Measurements from ENCODE around the gene TBCB.
A peak's percentile ranks its signal among the peaks of the same experiment; 100 is the strongest.
"Not testable (repeated sequence)": the region's sequence is repeated elsewhere in the genome, so short reads cannot be mapped to it uniquely, and the experiment has no call there.

Gene TBCB

GRCh38 chr19:36152019-36152351, 36.7 kb downstream of the TBCB start:
- no peaks in the 10 kb centered on the region for H3K9me3 ChIP-seq (ENCODE audit: control insufficient read depth, insufficient read depth, low read depth, low read length)
- peaks cover 52% of the 10 kb centered on the region for H3K36me3 ChIP-seq (ENCODE audit: control insufficient read depth, insufficient read depth, low read length)
- H3K27me3 ChIP-seq (ENCODE audit: control insufficient read depth, insufficient read depth, low read length): no peaks in the 10 kb centered on the region
- peak overlapping the region; percentile 41; the same call in 1 of the 2 replicates for H3K4me3 ChIP-seq (ENCODE audit: low read depth, low read length)
- H3K27ac ChIP-seq (ENCODE audit: low read depth, low read length): peak overlapping the region; percentile 33; the same call in 1 of the 2 replicates
- peaks cover 13% of the 10 kb centered on the region for H3K4me1 ChIP-seq (ENCODE audit: control insufficient read depth, insufficient read depth, low read length)
- H3K9ac ChIP-seq (ENCODE audit: low read length): no peak overlapping the region

DNA sequence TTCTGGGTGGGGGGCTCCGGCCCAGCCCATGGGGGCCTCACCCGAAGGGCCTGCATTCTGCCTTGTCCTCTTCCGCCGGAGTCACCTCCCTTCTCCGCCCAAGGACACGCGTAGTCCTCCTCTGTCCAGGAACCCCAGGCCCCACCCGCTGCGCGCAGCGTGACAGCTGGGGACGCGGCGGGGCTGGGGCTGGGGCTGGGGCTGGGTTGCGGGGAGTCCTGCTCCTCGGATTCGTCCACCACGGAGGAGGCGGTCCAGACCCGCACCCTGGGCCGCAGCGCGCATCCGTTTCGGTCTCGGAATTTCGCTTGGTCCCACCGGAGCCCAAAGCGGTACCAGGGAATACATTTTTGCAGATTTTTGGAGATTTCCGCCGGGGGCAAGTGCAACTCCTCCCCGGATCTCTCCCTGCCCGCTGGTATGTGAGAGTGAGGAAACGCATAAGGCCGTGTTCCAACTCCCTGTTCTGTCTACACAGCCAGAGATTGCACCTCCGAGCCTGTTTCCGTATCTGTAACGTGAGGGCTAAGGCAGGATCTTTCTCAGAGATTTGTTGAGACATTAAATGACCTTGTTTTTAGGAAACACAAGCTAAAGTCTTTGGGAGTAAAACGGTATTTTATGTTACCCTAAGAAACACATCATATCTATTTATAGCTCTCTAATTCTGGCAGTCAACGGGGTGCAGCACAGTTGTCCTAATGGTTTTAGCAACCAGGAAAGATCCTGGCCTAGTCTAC, 37.3 kb downstream of the TBCB start, which contains the start of gene COX7A1:
Gene COX7A1 (minus strand): TSS at position 96 of the 740 bp plus-strand sequence. CDS start 40 bp downstream, at position 56.
- peak within 1 kb of the TSS; percentile 41 for H3K4me3 ChIP-seq (ENCODE audit: low read depth, low read length)
- H3K9ac ChIP-seq (ENCODE audit: low read length): no peak within 1 kb of the TSS
- peaks cover 49% of the 10 kb centered on the region for H3K36me3 ChIP-seq (ENCODE audit: control insufficient read depth, insufficient read depth, low read length)
- no peaks in the 10 kb centered on the region for H3K9me3 ChIP-seq (ENCODE audit: control insufficient read depth, insufficient read depth, low read depth, low read length)
- H3K27ac ChIP-seq (ENCODE audit: low read depth, low read length): peak within 1 kb of the TSS; percentile 33; the same call in 1 of the 2 replicates
- no peaks in the 10 kb centered on the region for H3K27me3 ChIP-seq (ENCODE audit: control insufficient read depth, insufficient read depth, low read length)
- H3K4me1 ChIP-seq (ENCODE audit: control insufficient read depth, insufficient read depth, low read length): peaks cover 13% of the 10 kb centered on the region

GRCh38 chr19:36153126-36153525, 37.9 kb downstream of the TBCB start:
- no peak overlapping the region for H3K9ac ChIP-seq (ENCODE audit: low read length)
- H3K4me1 ChIP-seq (ENCODE audit: control insufficient read depth, insufficient read depth, low read length): peaks cover 13% of the 10 kb centered on the region
- H3K27me3 ChIP-seq (ENCODE audit: control insufficient read depth, insufficient read depth, low read length): no peaks in the 10 kb centered on the region
- no peak overlapping the region for H3K27ac ChIP-seq (ENCODE audit: low read depth, low read length)
- H3K4me3 ChIP-seq (ENCODE audit: low read depth, low read length): no peak overlapping the region; the same call in 1 of the 2 replicates
- H3K36me3 ChIP-seq (ENCODE audit: control insufficient read depth, insufficient read depth, low read length): peaks cover 43% of the 10 kb centered on the region
- no peaks in the 10 kb centered on the region for H3K9me3 ChIP-seq (ENCODE audit: control insufficient read depth, insufficient read depth, low read depth, low read length)

DNA sequence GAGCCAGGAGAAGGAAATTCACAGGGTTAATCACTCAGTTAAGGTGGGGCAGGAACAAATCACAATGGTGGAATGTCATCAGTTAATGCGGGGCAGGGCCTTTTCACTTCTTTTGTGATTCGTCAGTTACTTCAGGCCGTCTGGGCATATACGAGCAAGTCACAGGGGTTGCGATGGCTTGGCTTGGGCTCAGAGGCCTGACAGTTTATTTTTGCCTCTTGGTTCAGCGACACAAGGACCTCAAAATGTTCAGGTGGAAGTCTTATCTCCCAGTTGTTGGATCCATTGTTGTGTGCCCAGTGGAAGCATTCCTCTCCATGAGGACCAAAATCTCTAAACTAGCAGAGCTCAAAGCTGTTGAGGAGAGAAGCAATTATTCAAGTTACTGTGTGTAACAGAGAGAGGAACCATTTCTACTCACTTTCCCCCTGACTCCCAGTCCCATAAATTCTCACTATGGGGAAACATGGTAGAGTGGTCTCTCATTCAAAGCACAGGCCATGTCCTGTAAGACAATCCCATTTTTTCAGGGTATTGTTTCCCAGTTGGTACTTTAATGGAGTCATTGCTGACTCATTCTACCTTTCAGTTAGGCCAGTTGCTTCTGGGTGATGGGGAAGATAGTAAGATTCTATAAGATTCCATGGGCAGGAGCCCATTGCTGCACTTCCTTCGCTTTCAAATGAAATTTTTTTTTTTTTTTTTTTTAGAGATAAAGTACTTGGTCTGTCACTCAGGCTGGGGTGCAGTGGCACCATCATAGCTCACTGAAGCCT, 45.7 kb downstream of the TBCB start:
- Histone ChIP-seq H3K4me3 (ENCODE audit: low read depth, low read length) (peak overlapping the region; percentile 31; the same call in 1 of the 2 replicates), H3K9me3 (ENCODE audit: control insufficient read depth, insufficient read depth, low read depth, low read length) (no peaks in the 10 kb centered on the region), H3K36me3 (ENCODE audit: control insufficient read depth, insufficient read depth, low read length) (peaks cover 9% of the 10 kb centered on the region; the same call in 1 of the 2 replicates), H3K4me1 (ENCODE audit: control insufficient read depth, insufficient read depth, low read length) (peaks cover 10% of the 10 kb centered on the region), H3K27ac (ENCODE audit: low read depth, low read length) (peak overlapping the region; percentile 77; the same call in 1 of the 2 replicates), H3K27me3 (ENCODE audit: control insufficient read depth, insufficient read depth, low read length) (no peaks in the 10 kb centered on the region), H3K9ac (ENCODE audit: low read length) (peak overlapping the region; percentile 81)

GRCh38 chr19:36163813-36164212, 48.5 kb downstream of the TBCB start:
- peaks cover 10% of the 10 kb centered on the region for H3K4me1 ChIP-seq (ENCODE audit: control insufficient read depth, insufficient read depth, low read length)
- no peak overlapping the region for H3K27ac ChIP-seq (ENCODE audit: low read depth, low read length)
- no peaks in the 10 kb centered on the region for H3K27me3 ChIP-seq (ENCODE audit: control insufficient read depth, insufficient read depth, low read length)
- H3K9me3 ChIP-seq (ENCODE audit: control insufficient read depth, insufficient read depth, low read depth, low read length): no peaks in the 10 kb centered on the region
- H3K9ac ChIP-seq (ENCODE audit: low read length): no peak overlapping the region
- H3K4me3 ChIP-seq (ENCODE audit: low read depth, low read length): no peak overlapping the region
- peaks cover 9% of the 10 kb centered on the region; the same call in 1 of the 2 replicates for H3K36me3 ChIP-seq (ENCODE audit: control insufficient read depth, insufficient read depth, low read length)

- Histone ChIP-seq H3K4me3 (ENCODE audit: low read depth, low read length) (no peak overlapping the region), H3K36me3 (ENCODE audit: control insufficient read depth, insufficient read depth, low read length) (no peaks in the 10 kb centered on the region), H3K9ac (ENCODE audit: low read length) (no peak overlapping the region), H3K4me1 (ENCODE audit: control insufficient read depth, insufficient read depth, low read length) (peaks cover 9% of the 10 kb centered on the region; the same call in 1 of the 2 replicates), H3K9me3 (ENCODE audit: control insufficient read depth, insufficient read depth, low read depth, low read length) (no peaks in the 10 kb centered on the region), H3K27me3 (ENCODE audit: control insufficient read depth, insufficient read depth, low read length) (no peaks in the 10 kb centered on the region), H3K27ac (ENCODE audit: low read depth, low read length) (no peak overlapping the region; the same call in 1 of the 2 replicates)
These were observed 54.0 kb downstream of the TBCB start for GRCh38 chr19:36169084-36169760.

- no peaks in the 10 kb centered on the region for H3K27me3 ChIP-seq (ENCODE audit: control insufficient read depth, insufficient read depth, low read length)
- H3K9ac ChIP-seq (ENCODE audit: low read length): no peak overlapping the region
- 0 out of 2 replicates have a peak, but pooled peaks cover 5% of the 10 kb centered on the region for H3K9me3 ChIP-seq (ENCODE audit: control insufficient read depth, insufficient read depth, low read depth, low read length)
- no peak overlapping the region for H3K4me3 ChIP-seq (ENCODE audit: low read depth, low read length)
- H3K4me1 ChIP-seq (ENCODE audit: control insufficient read depth, insufficient read depth, low read length): peaks cover 9% of the 10 kb centered on the region; the same call in 1 of the 2 replicates
- no peak overlapping the region for H3K27ac ChIP-seq (ENCODE audit: low read depth, low read length)
- no peaks in the 10 kb centered on the region for H3K36me3 ChIP-seq (ENCODE audit: control insufficient read depth, insufficient read depth, low read length)
These were observed 57.6 kb downstream of the TBCB start for GRCh38 chr19:36172852-36173251.

DNA sequence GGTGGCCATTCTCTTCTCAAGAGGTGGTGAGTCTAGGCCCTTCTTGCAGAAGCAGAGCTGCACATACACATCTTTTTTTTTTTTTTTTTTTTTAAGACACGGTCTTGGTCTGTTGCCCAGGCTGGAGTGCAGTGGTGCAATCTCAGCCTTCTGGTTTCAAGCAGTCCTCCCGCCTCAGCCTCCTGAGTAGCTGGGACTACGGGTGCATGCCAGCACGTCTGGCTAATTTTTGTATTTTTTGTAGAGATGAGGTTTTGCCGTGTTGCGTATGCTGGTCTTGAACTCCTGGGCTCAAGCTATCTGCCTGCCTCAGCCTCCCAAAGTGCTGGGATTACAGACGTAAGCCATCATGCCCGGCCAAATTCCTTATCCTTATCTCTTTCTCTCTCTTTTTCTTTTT, 58.6 kb downstream of the TBCB start:
- not testable (repeated sequence) for H3K9me3 ChIP-seq (ENCODE audit: control insufficient read depth, insufficient read depth, low read depth, low read length); H3K4me1 ChIP-seq (ENCODE audit: control insufficient read depth, insufficient read depth, low read length); H3K36me3 ChIP-seq (ENCODE audit: control insufficient read depth, insufficient read depth, low read length); H3K27me3 ChIP-seq (ENCODE audit: control insufficient read depth, insufficient read depth, low read length); H3K4me3 ChIP-seq (ENCODE audit: low read depth, low read length); H3K27ac ChIP-seq (ENCODE audit: low read depth, low read length); H3K9ac ChIP-seq (ENCODE audit: low read length)
